KMS-11 (cell line): ENCODE results near the gene CRIP1.

ENCODE experiments used
- H2AFZ ChIP-seq: fragments of 200-600 bp; sonication (generic); 2 replicates; pipeline ENCODE4 v1.6.1; 2016; ENCODE audit warnings: antibody characterized with exemption, mixed run types, low read depth
- H3K27ac ChIP-seq: fragments of 200-600 bp; sonication (generic); 2 replicates; pipeline ENCODE4 v1.6.1; 2016; ENCODE audit warnings: mild to moderate bottlenecking, mixed run types
- H3K27me3 ChIP-seq: fragments of 200-600 bp; sonication (generic); 2 replicates; pipeline ENCODE4 v1.6.1; 2017; ENCODE audit warnings: mild to moderate bottlenecking, low read depth, mixed run types, moderate library complexity; ENCODE audit not compliant: insufficient read depth
- H3K36me3 ChIP-seq: fragments of 200-600 bp; sonication (generic); 2 replicates; pipeline ENCODE4 v1.6.1; 2017; ENCODE audit warnings: mild to moderate bottlenecking, mixed run types; ENCODE audit not compliant: insufficient read depth
- H3K4me1 ChIP-seq: fragments of 200-600 bp; sonication (generic); 2 replicates; pipeline ENCODE4 v1.6.1; 2016; ENCODE audit warnings: mild to moderate bottlenecking, low read depth, mixed run types; ENCODE audit not compliant: poor library complexity, severe bottlenecking
- H3K4me2 ChIP-seq: fragments of 200-600 bp; sonication (generic); 2 replicates; pipeline ENCODE4 v1.7.0; 2016; ENCODE audit warnings: mild to moderate bottlenecking, mixed run types
- H3K4me3 ChIP-seq: fragments of 200-600 bp; sonication (generic); IDR thresholded peaks from 2 replicates; pipeline ENCODE4 v1.6.1; 2017; ENCODE audit warnings: low read depth, low read length, mixed read lengths; ENCODE audit not compliant: insufficient read depth
- H3K79me2 ChIP-seq: fragments of 200-600 bp; sonication (generic); 2 replicates; pipeline ENCODE4 v1.6.1; 2016; ENCODE audit warnings: low read depth, mixed run types; ENCODE audit not compliant: insufficient read depth
- H3K9ac ChIP-seq: fragments of 200-600 bp; sonication (generic); 2 replicates; pipeline ENCODE4 v1.6.1; 2016; ENCODE audit warnings: mild to moderate bottlenecking, mixed run types
- H4K20me1 ChIP-seq: fragments of 200-600 bp; sonication (generic); 2 replicates; pipeline ENCODE4 v1.6.1; 2016; ENCODE audit warnings: mild to moderate bottlenecking, mixed run types; ENCODE audit not compliant: insufficient read depth
- CTCF ChIP-seq: fragments of 200-600 bp; sonication (generic); conservative IDR thresholded peaks from 2 replicates; pipeline ENCODE4 v1.6.1; 2017; ENCODE audit warnings: low read depth, mild to moderate bottlenecking, antibody characterized with exemption, low read length, moderate library complexity, mixed read lengths

Gene CRIP1

GRCh38 chr14:105471297-105471821 is 15.3 kb upstream of the CRIP1 start:
- H3K27me3 ChIP-seq, result peaks cover 16% of the 10 kb centered on the region
- H3K4me2 ChIP-seq, result no peak overlapping the region
- H3K9ac ChIP-seq, result no peak overlapping the region
- H3K79me2 ChIP-seq, result no peaks in the 10 kb centered on the region
- TF ChIP-seq CTCF, result no peak
- no peak overlapping the region for H3K4me3 ChIP-seq
- H4K20me1 ChIP-seq, result no peaks in the 10 kb centered on the region
- H3K4me1 ChIP-seq, result peaks cover 14% of the 10 kb centered on the region
- no peak overlapping the region for H3K27ac ChIP-seq
- no peaks in the 10 kb centered on the region for H3K36me3 ChIP-seq
- H2AFZ ChIP-seq, result no peak overlapping the region

GRCh38 chr14:105471823-105472485 is 14.7 kb upstream of the CRIP1 start:
- H3K27ac ChIP-seq, result no peak overlapping the region
- no peak overlapping the region for H3K4me2 ChIP-seq
- no peaks in the 10 kb centered on the region for H3K79me2 ChIP-seq
- H3K4me1 ChIP-seq, result peaks cover 14% of the 10 kb centered on the region
- no peak for TF ChIP-seq CTCF
- no peak overlapping the region for H3K9ac ChIP-seq
- H4K20me1 ChIP-seq, result no peaks in the 10 kb centered on the region
- H3K36me3 ChIP-seq, result no peaks in the 10 kb centered on the region
- no peak overlapping the region for H3K4me3 ChIP-seq
- no peak overlapping the region for H2AFZ ChIP-seq
- H3K27me3 ChIP-seq, result peaks cover 21% of the 10 kb centered on the region

- H3K36me3 ChIP-seq, result no peaks in the 10 kb centered on the region
- no peaks in the 10 kb centered on the region for H3K79me2 ChIP-seq
- no peak overlapping the region for H3K4me3 ChIP-seq
- peaks cover 14% of the 10 kb centered on the region for H3K4me1 ChIP-seq
- H3K9ac ChIP-seq, result no peak overlapping the region
- no peak for TF ChIP-seq CTCF
- H2AFZ ChIP-seq, result no peak overlapping the region
- H3K27me3 ChIP-seq, result peaks cover 27% of the 10 kb centered on the region
- no peak overlapping the region for H3K27ac ChIP-seq
- no peaks in the 10 kb centered on the region for H4K20me1 ChIP-seq
- no peak overlapping the region for H3K4me2 ChIP-seq
Observed at GRCh38 chr14:105472486-105472991, 14.1 kb upstream of the CRIP1 start.

GRCh38 chr14:105473033-105473676 is 13.5 kb upstream of the CRIP1 start:
- Histone ChIP-seq H3K4me3 (no peak overlapping the region), H3K4me1 (peaks cover 18% of the 10 kb centered on the region), H2AFZ (peak overlapping the region; percentile 64; the same call in 1 of the 2 replicates), H3K9ac (no peak overlapping the region), H4K20me1 (no peaks in the 10 kb centered on the region), H3K79me2 (no peaks in the 10 kb centered on the region), H3K27me3 (peaks cover 30% of the 10 kb centered on the region), H3K36me3 (no peaks in the 10 kb centered on the region), H3K4me2 (peak overlapping the region; percentile 85), H3K27ac (no peak overlapping the region)
- no peak for TF ChIP-seq CTCF
